Lower leg skin (tissue), 3 donors: Measurements from ENCODE around the gene A2ML1.

Source experiments
- POLR2A ChIP-seq, 2 donors: fragments of 450-650 bp; IDR thresholded peaks; one replicate each; pipeline ENCODE4 v1.6.1; 2016 to 2017; ENCODE audit warnings: antibody characterized with exemption in 2 of 2, mild to moderate bottlenecking in 1 of 2, moderate library complexity in 1 of 2
- TF ChIP-seq, protein P1 (sequence below), 3 donors: fragments of 450-650 bp; IDR thresholded peaks; one replicate each; pipeline ENCODE4 v1.5.1; 2016; ENCODE audit warnings: antibody characterized with exemption in 3 of 3, mild to moderate bottlenecking in 3 of 3, moderate library complexity in 2 of 3

DNA sequence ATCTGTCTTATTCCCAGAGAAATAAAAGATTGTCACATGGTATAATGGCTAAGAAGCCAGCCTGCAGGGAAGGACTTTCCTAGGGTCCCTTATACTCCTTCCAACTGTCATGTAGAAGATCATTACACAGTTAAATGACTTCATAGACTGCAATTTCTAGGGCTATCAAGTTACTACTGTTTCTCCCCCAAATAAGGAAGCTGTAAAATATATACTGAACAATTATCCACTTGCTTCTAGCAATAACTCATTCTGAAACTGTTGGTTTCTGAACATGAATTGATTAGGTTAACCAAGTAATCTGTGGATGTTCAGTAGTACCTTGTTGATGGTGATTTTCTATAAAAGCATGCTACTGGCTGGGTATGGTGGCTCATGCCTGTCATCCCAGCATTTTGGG lies 44.6 kb downstream of the A2ML1 start:
- TF ChIP-seq POLR2A (IDR thresholded peaks at IDR 0.05): no peak
- TF ChIP-seq, protein P1, sequence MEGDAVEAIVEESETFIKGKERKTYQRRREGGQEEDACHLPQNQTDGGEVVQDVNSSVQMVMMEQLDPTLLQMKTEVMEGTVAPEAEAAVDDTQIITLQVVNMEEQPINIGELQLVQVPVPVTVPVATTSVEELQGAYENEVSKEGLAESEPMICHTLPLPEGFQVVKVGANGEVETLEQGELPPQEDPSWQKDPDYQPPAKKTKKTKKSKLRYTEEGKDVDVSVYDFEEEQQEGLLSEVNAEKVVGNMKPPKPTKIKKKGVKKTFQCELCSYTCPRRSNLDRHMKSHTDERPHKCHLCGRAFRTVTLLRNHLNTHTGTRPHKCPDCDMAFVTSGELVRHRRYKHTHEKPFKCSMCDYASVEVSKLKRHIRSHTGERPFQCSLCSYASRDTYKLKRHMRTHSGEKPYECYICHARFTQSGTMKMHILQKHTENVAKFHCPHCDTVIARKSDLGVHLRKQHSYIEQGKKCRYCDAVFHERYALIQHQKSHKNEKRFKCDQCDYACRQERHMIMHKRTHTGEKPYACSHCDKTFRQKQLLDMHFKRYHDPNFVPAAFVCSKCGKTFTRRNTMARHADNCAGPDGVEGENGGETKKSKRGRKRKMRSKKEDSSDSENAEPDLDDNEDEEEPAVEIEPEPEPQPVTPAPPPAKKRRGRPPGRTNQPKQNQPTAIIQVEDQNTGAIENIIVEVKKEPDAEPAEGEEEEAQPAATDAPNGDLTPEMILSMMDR (IDR thresholded peaks at IDR 0.05): no peak
